Measurements from ENCODE around the gene ARHGAP31. TPM values are rescaled to one million over a fixed set of nuclear protein-coding genes. Genes with fewer than 3 reads are reported as not detected.

ARHGAP31 gene
- total and polyA plus RNA-seq, 2 of the 8 experiments (the other 6 are each of a cell fraction or from before 2014, with no cell fraction given): 1.1 to 7.6 TPM

DNA sequence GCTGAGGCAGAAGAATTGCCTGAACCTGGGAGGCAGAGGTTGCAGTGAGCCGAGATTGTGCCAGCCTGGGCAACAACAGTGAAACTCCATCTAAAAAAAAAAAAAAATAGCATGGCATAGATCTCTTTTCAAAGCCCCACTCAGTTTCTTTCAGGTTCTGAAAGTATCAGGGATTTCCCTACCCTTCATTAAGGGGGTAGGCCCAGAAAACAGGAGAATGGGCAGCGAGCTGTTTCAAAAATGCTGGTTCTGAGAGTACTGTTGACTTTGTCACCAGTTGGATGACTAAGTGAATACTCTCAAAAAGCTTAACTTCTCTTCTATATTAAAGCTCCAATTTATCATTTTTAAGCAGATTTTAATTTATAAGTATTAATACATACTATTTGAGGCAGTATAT is 72.8 kb downstream of the ARHGAP31 start (continued):
- TF ChIP-seq, protein P1, sequence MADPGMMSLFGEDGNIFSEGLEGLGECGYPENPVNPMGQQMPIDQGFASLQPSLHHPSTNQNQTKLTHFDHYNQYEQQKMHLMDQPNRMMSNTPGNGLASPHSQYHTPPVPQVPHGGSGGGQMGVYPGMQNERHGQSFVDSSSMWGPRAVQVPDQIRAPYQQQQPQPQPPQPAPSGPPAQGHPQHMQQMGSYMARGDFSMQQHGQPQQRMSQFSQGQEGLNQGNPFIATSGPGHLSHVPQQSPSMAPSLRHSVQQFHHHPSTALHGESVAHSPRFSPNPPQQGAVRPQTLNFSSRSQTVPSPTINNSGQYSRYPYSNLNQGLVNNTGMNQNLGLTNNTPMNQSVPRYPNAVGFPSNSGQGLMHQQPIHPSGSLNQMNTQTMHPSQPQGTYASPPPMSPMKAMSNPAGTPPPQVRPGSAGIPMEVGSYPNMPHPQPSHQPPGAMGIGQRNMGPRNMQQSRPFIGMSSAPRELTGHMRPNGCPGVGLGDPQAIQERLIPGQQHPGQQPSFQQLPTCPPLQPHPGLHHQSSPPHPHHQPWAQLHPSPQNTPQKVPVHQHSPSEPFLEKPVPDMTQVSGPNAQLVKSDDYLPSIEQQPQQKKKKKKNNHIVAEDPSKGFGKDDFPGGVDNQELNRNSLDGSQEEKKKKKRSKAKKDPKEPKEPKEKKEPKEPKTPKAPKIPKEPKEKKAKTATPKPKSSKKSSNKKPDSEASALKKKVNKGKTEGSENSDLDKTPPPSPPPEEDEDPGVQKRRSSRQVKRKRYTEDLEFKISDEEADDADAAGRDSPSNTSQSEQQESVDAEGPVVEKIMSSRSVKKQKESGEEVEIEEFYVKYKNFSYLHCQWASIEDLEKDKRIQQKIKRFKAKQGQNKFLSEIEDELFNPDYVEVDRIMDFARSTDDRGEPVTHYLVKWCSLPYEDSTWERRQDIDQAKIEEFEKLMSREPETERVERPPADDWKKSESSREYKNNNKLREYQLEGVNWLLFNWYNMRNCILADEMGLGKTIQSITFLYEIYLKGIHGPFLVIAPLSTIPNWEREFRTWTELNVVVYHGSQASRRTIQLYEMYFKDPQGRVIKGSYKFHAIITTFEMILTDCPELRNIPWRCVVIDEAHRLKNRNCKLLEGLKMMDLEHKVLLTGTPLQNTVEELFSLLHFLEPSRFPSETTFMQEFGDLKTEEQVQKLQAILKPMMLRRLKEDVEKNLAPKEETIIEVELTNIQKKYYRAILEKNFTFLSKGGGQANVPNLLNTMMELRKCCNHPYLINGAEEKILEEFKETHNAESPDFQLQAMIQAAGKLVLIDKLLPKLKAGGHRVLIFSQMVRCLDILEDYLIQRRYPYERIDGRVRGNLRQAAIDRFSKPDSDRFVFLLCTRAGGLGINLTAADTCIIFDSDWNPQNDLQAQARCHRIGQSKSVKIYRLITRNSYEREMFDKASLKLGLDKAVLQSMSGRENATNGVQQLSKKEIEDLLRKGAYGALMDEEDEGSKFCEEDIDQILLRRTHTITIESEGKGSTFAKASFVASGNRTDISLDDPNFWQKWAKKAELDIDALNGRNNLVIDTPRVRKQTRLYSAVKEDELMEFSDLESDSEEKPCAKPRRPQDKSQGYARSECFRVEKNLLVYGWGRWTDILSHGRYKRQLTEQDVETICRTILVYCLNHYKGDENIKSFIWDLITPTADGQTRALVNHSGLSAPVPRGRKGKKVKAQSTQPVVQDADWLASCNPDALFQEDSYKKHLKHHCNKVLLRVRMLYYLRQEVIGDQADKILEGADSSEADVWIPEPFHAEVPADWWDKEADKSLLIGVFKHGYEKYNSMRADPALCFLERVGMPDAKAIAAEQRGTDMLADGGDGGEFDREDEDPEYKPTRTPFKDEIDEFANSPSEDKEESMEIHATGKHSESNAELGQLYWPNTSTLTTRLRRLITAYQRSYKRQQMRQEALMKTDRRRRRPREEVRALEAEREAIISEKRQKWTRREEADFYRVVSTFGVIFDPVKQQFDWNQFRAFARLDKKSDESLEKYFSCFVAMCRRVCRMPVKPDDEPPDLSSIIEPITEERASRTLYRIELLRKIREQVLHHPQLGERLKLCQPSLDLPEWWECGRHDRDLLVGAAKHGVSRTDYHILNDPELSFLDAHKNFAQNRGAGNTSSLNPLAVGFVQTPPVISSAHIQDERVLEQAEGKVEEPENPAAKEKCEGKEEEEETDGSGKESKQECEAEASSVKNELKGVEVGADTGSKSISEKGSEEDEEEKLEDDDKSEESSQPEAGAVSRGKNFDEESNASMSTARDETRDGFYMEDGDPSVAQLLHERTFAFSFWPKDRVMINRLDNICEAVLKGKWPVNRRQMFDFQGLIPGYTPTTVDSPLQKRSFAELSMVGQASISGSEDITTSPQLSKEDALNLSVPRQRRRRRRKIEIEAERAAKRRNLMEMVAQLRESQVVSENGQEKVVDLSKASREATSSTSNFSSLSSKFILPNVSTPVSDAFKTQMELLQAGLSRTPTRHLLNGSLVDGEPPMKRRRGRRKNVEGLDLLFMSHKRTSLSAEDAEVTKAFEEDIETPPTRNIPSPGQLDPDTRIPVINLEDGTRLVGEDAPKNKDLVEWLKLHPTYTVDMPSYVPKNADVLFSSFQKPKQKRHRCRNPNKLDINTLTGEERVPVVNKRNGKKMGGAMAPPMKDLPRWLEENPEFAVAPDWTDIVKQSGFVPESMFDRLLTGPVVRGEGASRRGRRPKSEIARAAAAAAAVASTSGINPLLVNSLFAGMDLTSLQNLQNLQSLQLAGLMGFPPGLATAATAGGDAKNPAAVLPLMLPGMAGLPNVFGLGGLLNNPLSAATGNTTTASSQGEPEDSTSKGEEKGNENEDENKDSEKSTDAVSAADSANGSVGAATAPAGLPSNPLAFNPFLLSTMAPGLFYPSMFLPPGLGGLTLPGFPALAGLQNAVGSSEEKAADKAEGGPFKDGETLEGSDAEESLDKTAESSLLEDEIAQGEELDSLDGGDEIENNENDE (IDR thresholded peaks at IDR 0.05; ENCODE audit: insufficient replicate concordance, low read length): no peak
- TF ChIP-seq SIRT6 (IDR thresholded peaks at IDR 0.05; ENCODE audit: low read length) (no peak), SP4 (IDR thresholded peaks at IDR 0.05; ENCODE audit: low read length) (no peak), BRCA1 (IDR thresholded peaks at IDR 0.05; ENCODE audit: low read depth, low read length) (no peak), EZH2 (IDR thresholded peaks at IDR 0.05; ENCODE audit: low read depth, low read length, severe bottlenecking) (no peak), FOSL1 (IDR thresholded peaks at IDR 0.05; ENCODE audit: insufficient read depth, low read depth, low read length) (no peak), RBBP5 (IDR thresholded peaks at IDR 0.05; ENCODE audit: borderline replicate concordance, low read depth, low read length) (no peak), KDM1A (IDR thresholded peaks at IDR 0.05; ENCODE audit: borderline replicate concordance, low read length) (no peak)
- TF ChIP-seq, protein P2, sequence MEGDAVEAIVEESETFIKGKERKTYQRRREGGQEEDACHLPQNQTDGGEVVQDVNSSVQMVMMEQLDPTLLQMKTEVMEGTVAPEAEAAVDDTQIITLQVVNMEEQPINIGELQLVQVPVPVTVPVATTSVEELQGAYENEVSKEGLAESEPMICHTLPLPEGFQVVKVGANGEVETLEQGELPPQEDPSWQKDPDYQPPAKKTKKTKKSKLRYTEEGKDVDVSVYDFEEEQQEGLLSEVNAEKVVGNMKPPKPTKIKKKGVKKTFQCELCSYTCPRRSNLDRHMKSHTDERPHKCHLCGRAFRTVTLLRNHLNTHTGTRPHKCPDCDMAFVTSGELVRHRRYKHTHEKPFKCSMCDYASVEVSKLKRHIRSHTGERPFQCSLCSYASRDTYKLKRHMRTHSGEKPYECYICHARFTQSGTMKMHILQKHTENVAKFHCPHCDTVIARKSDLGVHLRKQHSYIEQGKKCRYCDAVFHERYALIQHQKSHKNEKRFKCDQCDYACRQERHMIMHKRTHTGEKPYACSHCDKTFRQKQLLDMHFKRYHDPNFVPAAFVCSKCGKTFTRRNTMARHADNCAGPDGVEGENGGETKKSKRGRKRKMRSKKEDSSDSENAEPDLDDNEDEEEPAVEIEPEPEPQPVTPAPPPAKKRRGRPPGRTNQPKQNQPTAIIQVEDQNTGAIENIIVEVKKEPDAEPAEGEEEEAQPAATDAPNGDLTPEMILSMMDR (IDR thresholded peaks at IDR 0.05; ENCODE audit: control extremely low read depth in 1 of 3, insufficient read depth in 1 of 3, low read depth in 1 of 3, low read length in 3 of 3): no peak

All from H1 (cell line).